Smooth muscle cell (in vitro differentiated cells): ENCODE data around the gene ABCG4. TPM values are rescaled to one million over a fixed set of nuclear protein-coding genes. Genes with fewer than 3 reads are reported as not detected.

Experiments used
- DNase-seq: peaks from one replicate; lab custom pipeline; 2025; ENCODE audit not compliant: unreplicated experiment; lab: John Stamatoyannopoulos, UW
- H2AFZ ChIP-seq: fragments of 200-600 bp; sonication (generic); 2 replicates; pipeline ENCODE4 v1.6.0; 2016; ENCODE audit warnings: antibody characterized with exemption, low read depth, mild to moderate bottlenecking
- H3F3A ChIP-seq: fragments of 200-600 bp; sonication (generic); 2 replicates; pipeline ENCODE4 v1.6.0; 2017; ENCODE audit warnings: antibody characterized with exemption, low read depth
- H3K27ac ChIP-seq: fragments of 200-600 bp; sonication (generic); 2 replicates; pipeline ENCODE4 v1.5.1; 2016; ENCODE audit warnings: low read depth, mild to moderate bottlenecking
- H3K27me3 ChIP-seq: fragments of 200-600 bp; sonication (generic); 2 replicates; pipeline ENCODE4 v1.6.1; 2016; ENCODE audit warnings: low read depth, mild to moderate bottlenecking
- H3K36me3 ChIP-seq: fragments of 200-600 bp; sonication (generic); 2 replicates; pipeline ENCODE4 v1.5.1; 2016; ENCODE audit warnings: low read depth
- H3K4me1 ChIP-seq: fragments of 200-600 bp; sonication (generic); 2 replicates; pipeline ENCODE4 v1.5.1; 2016; ENCODE audit warnings: low read depth
- H3K4me2 ChIP-seq: fragments of 200-600 bp; sonication (generic); 2 replicates; pipeline ENCODE4 v1.6.0; 2016; ENCODE audit warnings: mild to moderate bottlenecking
- H3K4me3 ChIP-seq: fragments of 200-600 bp; sonication (generic); 2 replicates; pipeline ENCODE4 v1.5.1; 2016; ENCODE audit warnings: mild to moderate bottlenecking
- H3K79me2 ChIP-seq: fragments of 200-600 bp; sonication (generic); 2 replicates; pipeline ENCODE4 v1.6.0; 2016; ENCODE audit warnings: low read depth, mild to moderate bottlenecking
- H3K9ac ChIP-seq: fragments of 200-600 bp; sonication (generic); 2 replicates; pipeline ENCODE4 v1.6.0; 2016; ENCODE audit warnings: low read depth
- H3K9me3 ChIP-seq: fragments of 200-600 bp; sonication (generic); replicated peaks from 2 replicates; pipeline ENCODE4 v1.5.1; 2016; ENCODE audit warnings: low read depth
- H4K20me1 ChIP-seq: fragments of 200-600 bp; sonication (generic); 2 replicates; pipeline ENCODE4 v1.6.0; 2016; ENCODE audit warnings: low read depth
- CTCF ChIP-seq: fragments of 200-600 bp; sonication (generic); IDR thresholded peaks from 2 replicates; pipeline ENCODE4 v1.5.1; 2017; ENCODE audit warnings: borderline replicate concordance, mild to moderate bottlenecking, antibody characterized with exemption; ENCODE audit not compliant: insufficient read depth, poor library complexity, severe bottlenecking
- WGBS: methylation state at CpG from one replicate; pipeline ENCODE4 v1.1.7; 2016; ENCODE audit warnings: low lambda C conversion rate; 5-methylcytosine and 5-hydroxymethylcytosine counted together
- polyA plus RNA-seq: library from polyadenylated mRNA; unstranded; fragments of >200 nt; fragmentation: Nextera tagmentation; extraction: Ambion mirVana; gene quantifications from 2 replicates; pipeline ENCODE4 v1.2.1, GENCODE V29; 2016
- total RNA-seq: library from RNA; depleted of rRNA; stranded (reverse); fragments of >200 nt; gene quantifications from 2 replicates; pipeline ENCODE4 v1.2.3, GENCODE V29; 2014

Gene ABCG4
- total and polyA plus RNA-seq, 2 experiments from 2014 or later: 0.85 to 2.1 TPM

- peaks cover 8% of the 10 kb centered on the region for H4K20me1 ChIP-seq
- H3K27me3 ChIP-seq: no peaks in the 10 kb centered on the region
- no peak overlapping the region for H3K27ac ChIP-seq
- H3K79me2 ChIP-seq: no peaks in the 10 kb centered on the region
- H3K36me3 ChIP-seq: no peaks in the 10 kb centered on the region
- no peak overlapping the region for H2AFZ ChIP-seq
- DNase-seq: no peak
- no peak overlapping the region for H3K4me2 ChIP-seq
- H3K9me3 ChIP-seq: no peaks in the 10 kb centered on the region
- H3F3A ChIP-seq: no peaks in the 10 kb centered on the region
- no peak overlapping the region for H3K4me3 ChIP-seq
- WGBS: 93% methylated on average over 12 of the region's 12 CpGs
- H3K4me1 ChIP-seq: peaks cover 8% of the 10 kb centered on the region
- no peak for TF ChIP-seq CTCF
- H3K9ac ChIP-seq: no peak overlapping the region
These were observed 36.4 kb upstream of the ABCG4 start for GRCh38 chr11:119112314-119113020.

- over 99% methylated on average over 9 of the region's 9 CpGs for WGBS
- Histone ChIP-seq H3K27ac (no peak overlapping the region), H3K79me2 (no peaks in the 10 kb centered on the region), H3K9me3 (no peaks in the 10 kb centered on the region), H3K9ac (no peak overlapping the region), H4K20me1 (no peaks in the 10 kb centered on the region), H2AFZ (no peak overlapping the region), H3K27me3 (no peaks in the 10 kb centered on the region), H3K4me2 (no peak overlapping the region), H3K4me1 (no peaks in the 10 kb centered on the region), H3K36me3 (no peaks in the 10 kb centered on the region), H3F3A (no peaks in the 10 kb centered on the region), H3K4me3 (no peak overlapping the region)
- no peak for DNase-seq
- no peak for TF ChIP-seq CTCF
These were observed 35.1 kb upstream of the ABCG4 start for GRCh38 chr11:119113716-119114115.

- TF ChIP-seq CTCF: no peak
- DNase-seq: no peak
These were observed 34.5 kb upstream of the ABCG4 start for GRCh38 chr11:119114351-119114750.

GRCh38 chr11:119115484-119116234, 33.2 kb upstream of the ABCG4 start:
- no peaks in the 10 kb centered on the region for H3K36me3 ChIP-seq
- no peaks in the 10 kb centered on the region for H3K4me1 ChIP-seq
- no peak overlapping the region for H3K9ac ChIP-seq
- DNase-seq: no peak
- H3K4me2 ChIP-seq: no peak overlapping the region
- H4K20me1 ChIP-seq: no peaks in the 10 kb centered on the region
- TF ChIP-seq CTCF: no peak
- no peaks in the 10 kb centered on the region for H3F3A ChIP-seq
- H2AFZ ChIP-seq: no peak overlapping the region
- H3K79me2 ChIP-seq: no peaks in the 10 kb centered on the region
- 90% methylated on average over 19 of the region's 24 CpGs for WGBS
- no peak overlapping the region for H3K27ac ChIP-seq
- no peak overlapping the region for H3K4me3 ChIP-seq
- H3K27me3 ChIP-seq: no peaks in the 10 kb centered on the region
- H3K9me3 ChIP-seq: no peaks in the 10 kb centered on the region

More at GRCh38 chr11:119114351-119114750, 34.5 kb upstream of the ABCG4 start:
- H4K20me1 ChIP-seq: no peaks in the 10 kb centered on the region
- H3K79me2 ChIP-seq: no peaks in the 10 kb centered on the region
- H3K4me2 ChIP-seq: no peak overlapping the region
- no peak overlapping the region for H3K27ac ChIP-seq
- H3K36me3 ChIP-seq: no peaks in the 10 kb centered on the region
- 97% methylated on average over 5 of the region's 5 CpGs for WGBS
- H3K4me1 ChIP-seq: no peaks in the 10 kb centered on the region
- no peak overlapping the region for H2AFZ ChIP-seq
- H3K9me3 ChIP-seq: no peaks in the 10 kb centered on the region
- H3K9ac ChIP-seq: no peak overlapping the region
- no peaks in the 10 kb centered on the region for H3K27me3 ChIP-seq
- H3K4me3 ChIP-seq: no peak overlapping the region
- H3F3A ChIP-seq: no peaks in the 10 kb centered on the region
